Progenitor cell of endocrine pancreas (in vitro differentiated cells): ENCODE results near the gene PYGM. TPM values are rescaled to one million over a fixed set of nuclear protein-coding genes. Genes with fewer than 3 reads are reported as not detected.

Experiments used
- DNase-seq: peaks from one replicate; pipeline ENCODE4 v3.0.0; 2021; ENCODE audit warnings: low spot score; ENCODE audit not compliant: unreplicated experiment
- H3K27ac Mint-ChIP-seq: 2 replicates; pipeline ENCODE4 v1.8.0; 2021; ENCODE audit warnings: mild to moderate bottlenecking, moderate library complexity, mixed read lengths
- H3K27me3 Mint-ChIP-seq: 2 replicates; pipeline ENCODE4 v1.8.0; 2021; ENCODE audit warnings: mixed read lengths
- H3K36me3 Mint-ChIP-seq: 2 replicates; pipeline ENCODE4 v1.8.0; 2022; ENCODE audit warnings: mixed read lengths; ENCODE audit not compliant: insufficient read depth
- H3K4me1 Mint-ChIP-seq: 2 replicates; pipeline ENCODE4 v1.8.0; 2021; ENCODE audit warnings: low read depth, mixed read lengths
- H3K4me3 Mint-ChIP-seq: 2 replicates; pipeline ENCODE4 v1.8.0; 2021; ENCODE audit warnings: low read depth, mild to moderate bottlenecking, moderate library complexity, mixed read lengths
- H3K9me3 Mint-ChIP-seq: 2 replicates; pipeline ENCODE4 v1.8.0; 2021; ENCODE audit warnings: low read depth, mixed read lengths
- total RNA-seq: library from RNA; stranded (reverse); gene quantifications from 2 replicates; pipeline ENCODE4 v1.2.1, GENCODE V29; 2021
- TF ChIP-seq, protein P1 (sequence below): fragments of 200-600 bp; sonication (generic); IDR thresholded peaks from one replicate; pipeline ENCODE4 v1.5.0; 2021; ENCODE audit warnings: antibody characterized with exemption, mild to moderate bottlenecking; ENCODE audit not compliant: unreplicated experiment

PYGM gene
- total RNA-seq, 1 donor from 2014 or later, result 1.6 TPM

DNA sequence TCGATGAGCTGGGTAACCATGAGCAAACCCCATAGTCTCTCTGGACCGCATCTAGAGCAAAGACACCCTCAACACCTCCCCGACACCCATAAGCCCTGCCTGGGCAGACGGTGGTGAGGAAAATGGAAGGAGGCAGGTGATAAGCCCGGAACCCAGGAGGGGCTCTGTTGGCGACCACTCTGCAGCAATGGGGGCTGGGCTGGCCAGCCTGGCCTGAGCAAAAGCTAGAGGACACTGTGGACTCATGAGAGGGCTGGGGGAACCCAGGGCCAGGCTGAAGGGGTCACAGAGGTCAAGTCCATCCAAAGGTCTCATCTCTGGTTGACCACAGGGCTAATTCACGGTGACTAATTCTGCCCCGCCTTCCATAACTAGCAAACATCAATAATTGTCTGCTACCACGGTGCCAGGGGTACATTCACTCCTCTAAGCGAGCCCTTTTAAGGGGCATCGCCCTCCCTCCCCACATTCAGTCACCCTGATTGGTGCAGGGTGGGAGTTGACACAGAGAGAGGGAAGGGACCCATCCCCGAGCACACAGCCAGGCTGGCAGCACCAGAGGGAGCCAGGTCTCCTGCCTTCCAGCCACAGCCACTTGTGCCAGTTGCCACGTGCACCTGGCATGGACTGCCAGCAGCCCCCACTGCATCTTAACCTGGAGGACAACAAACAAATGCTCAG is 4.0 kb downstream of the PYGM start:
- H3K36me3 Mint-ChIP-seq, result no peaks in the 10 kb centered on the region
- TF ChIP-seq, protein P1, sequence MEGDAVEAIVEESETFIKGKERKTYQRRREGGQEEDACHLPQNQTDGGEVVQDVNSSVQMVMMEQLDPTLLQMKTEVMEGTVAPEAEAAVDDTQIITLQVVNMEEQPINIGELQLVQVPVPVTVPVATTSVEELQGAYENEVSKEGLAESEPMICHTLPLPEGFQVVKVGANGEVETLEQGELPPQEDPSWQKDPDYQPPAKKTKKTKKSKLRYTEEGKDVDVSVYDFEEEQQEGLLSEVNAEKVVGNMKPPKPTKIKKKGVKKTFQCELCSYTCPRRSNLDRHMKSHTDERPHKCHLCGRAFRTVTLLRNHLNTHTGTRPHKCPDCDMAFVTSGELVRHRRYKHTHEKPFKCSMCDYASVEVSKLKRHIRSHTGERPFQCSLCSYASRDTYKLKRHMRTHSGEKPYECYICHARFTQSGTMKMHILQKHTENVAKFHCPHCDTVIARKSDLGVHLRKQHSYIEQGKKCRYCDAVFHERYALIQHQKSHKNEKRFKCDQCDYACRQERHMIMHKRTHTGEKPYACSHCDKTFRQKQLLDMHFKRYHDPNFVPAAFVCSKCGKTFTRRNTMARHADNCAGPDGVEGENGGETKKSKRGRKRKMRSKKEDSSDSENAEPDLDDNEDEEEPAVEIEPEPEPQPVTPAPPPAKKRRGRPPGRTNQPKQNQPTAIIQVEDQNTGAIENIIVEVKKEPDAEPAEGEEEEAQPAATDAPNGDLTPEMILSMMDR, result no peak
- no peak overlapping the region for H3K4me3 Mint-ChIP-seq
- H3K9me3 Mint-ChIP-seq, result no peaks in the 10 kb centered on the region
- H3K27me3 Mint-ChIP-seq, result no peaks in the 10 kb centered on the region
- H3K4me1 Mint-ChIP-seq, result peaks cover 11% of the 10 kb centered on the region
- no peak for DNase-seq
- no peak overlapping the region for H3K27ac Mint-ChIP-seq

DNA sequence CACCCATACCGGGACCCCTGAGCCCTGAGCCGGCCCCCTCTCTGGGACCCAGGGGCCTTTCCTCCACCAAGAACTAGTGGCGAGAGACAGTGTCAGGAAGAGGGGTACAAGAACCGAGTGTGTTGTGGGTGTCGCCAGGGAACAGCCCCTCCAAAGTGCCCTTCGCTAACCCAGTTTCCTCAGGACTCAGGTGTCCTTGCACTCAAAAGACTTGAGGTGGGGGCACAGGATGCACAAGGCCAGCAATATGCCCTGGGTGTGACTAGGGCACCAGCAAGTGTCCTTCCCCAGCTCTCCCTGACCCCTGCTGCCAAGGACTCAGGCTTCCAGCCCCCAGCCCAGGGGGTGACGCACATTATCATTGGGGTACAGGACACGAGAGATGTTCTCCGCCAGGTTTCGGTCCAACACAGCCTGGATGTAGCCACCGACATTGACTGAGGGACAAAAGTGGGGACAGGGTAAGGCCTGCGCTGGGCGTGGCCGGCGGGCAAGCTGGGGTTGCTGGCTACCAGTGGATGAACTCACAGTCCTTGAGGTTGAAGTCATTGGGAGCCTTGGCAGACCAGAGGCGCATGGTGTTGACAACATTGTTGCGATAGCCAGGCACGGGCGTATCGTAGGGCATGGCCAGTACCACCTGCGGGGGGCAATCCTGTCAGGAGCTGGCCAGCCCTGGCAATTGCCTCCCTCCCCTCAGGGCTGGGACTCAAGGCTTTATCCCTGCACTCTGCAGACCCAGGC is 4.7 kb downstream of the PYGM start:
- DNase-seq, result no peak
- H3K27ac Mint-ChIP-seq, result no peak overlapping the region
- H3K36me3 Mint-ChIP-seq, result peaks cover under 1% of the 10 kb centered on the region
- peaks cover 10% of the 10 kb centered on the region for H3K4me1 Mint-ChIP-seq
- H3K27me3 Mint-ChIP-seq, result peaks cover 1% of the 10 kb centered on the region
- H3K4me3 Mint-ChIP-seq, result no peak overlapping the region
- TF ChIP-seq, protein P1, result no peak
- H3K9me3 Mint-ChIP-seq, result no peaks in the 10 kb centered on the region

DNA sequence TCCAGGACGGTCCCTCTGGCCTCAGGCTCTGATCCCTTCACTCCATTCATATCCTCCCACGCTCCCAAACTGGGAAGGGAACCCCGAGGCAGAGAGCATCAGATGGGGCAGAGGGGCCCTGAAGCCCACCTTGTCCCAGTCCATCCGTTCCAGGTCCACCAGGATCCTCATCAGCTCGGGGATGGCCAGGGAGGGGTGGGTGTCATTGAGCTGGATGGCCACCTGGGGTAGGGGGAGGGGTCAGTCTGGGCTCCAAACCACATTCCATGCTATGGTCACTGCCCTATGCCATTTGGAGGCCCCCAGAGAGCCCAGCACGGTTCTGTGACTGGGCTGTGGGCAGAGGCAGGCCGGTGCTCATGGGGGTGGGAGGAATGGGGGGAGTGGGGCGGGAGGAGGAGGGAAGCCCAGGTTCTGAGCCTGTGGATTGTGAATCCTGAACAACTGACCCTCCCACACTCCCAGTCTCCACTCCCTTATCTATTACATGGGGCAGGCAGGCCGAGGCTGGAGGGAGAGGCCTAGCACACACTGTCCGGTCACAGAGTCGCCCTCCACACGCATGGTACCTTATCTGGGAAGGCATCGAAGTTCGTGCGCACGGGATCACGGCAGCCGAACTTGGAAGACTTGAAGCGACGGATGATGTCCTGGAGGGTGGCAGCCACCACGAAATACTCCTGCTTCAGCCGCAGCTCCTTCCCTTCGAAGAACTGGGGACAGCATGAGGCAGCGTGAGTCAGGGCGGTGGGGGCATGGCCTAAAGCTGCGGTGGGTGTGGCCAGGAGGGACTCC is 5.5 kb downstream of the PYGM start:
- no peak for DNase-seq
- Mint-ChIP-seq H3K27ac (no peak overlapping the region), H3K4me1 (peaks cover 2% of the 10 kb centered on the region), H3K9me3 (no peaks in the 10 kb centered on the region), H3K27me3 (peaks cover 3% of the 10 kb centered on the region), H3K4me3 (no peak overlapping the region), H3K36me3 (peaks cover 2% of the 10 kb centered on the region)
- TF ChIP-seq, protein P1, result no peak

DNA sequence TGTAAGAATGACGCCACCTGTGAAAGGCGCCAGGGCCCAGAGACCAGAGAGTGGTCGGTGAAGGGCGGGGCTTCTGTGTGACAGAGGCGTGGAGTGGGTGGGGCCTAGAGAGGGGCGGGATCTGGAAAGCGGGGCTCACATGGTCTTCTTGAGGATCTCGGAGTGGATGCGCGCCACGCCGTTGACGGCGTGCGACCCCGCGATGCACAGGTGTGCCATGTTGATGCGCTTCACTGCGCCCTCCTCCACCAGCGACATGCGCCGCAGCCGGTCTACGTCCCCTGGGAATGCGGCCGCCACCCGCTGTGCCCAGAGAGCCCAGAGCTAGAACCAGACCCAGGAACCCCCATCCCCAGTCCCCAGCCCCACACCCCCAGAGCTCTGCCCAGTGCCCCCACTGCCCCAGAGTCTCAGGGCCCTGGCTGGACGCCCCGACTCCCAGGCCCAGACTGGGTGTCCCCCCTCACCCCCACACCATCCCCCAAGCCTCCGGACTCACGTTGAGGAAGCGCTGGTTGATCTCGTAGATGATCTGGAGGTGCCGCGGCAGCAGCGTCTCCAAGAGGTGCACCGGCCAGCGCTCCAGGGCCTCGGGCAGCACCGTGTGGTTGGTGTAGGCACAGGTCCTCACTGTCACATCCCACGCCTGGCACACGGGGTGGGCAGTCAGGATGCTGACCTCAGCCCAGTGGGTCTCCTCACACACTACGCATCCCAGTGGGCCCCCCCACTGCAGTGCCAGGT is 6.2 kb downstream of the PYGM start:
- H3K4me1 Mint-ChIP-seq, result no peaks in the 10 kb centered on the region
- no peak for DNase-seq
- H3K36me3 Mint-ChIP-seq, result peaks cover 2% of the 10 kb centered on the region
- TF ChIP-seq, protein P1, result no peak
- H3K4me3 Mint-ChIP-seq, result no peak overlapping the region
- no peaks in the 10 kb centered on the region for H3K9me3 Mint-ChIP-seq
- H3K27me3 Mint-ChIP-seq, result peaks cover 3% of the 10 kb centered on the region
- no peak overlapping the region for H3K27ac Mint-ChIP-seq

DNA sequence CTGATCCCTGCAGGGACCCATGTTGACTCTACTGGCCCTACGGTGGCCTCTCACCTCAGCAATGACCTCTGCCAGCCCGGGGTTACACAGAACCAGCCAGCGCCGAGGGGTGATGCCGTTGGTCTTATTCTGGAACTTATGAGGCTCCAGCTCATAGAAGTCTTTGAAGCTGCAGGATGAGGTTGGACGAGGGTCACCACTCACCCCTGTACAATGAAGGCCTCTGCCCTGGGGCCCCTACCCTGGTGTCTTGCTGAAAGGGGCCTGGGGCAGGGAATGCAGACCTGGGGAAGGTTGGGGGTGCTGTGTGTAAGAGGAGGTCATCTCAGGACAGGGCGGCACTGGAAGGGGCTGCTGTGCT is 6.8 kb downstream of the PYGM start:
- peaks cover 2% of the 10 kb centered on the region for H3K36me3 Mint-ChIP-seq
- no peaks in the 10 kb centered on the region for H3K9me3 Mint-ChIP-seq
- peaks cover 6% of the 10 kb centered on the region for H3K27me3 Mint-ChIP-seq
- H3K27ac Mint-ChIP-seq, result no peak overlapping the region
- no peak for DNase-seq
- TF ChIP-seq, protein P1, result no peak
- H3K4me3 Mint-ChIP-seq, result no peak overlapping the region
- H3K4me1 Mint-ChIP-seq, result no peaks in the 10 kb centered on the region
